Fibroblast of peridontal ligament (primary cell): ENCODE measurements around the gene SMAD3.
A peak's percentile ranks its signal among the peaks of the same experiment; 100 is the strongest.

ENCODE experiments used
- DNase-seq: peaks from one replicate; pipeline ENCODE4 v3.0.0-alpha.2; 2010; ENCODE audit errors: extremely low read depth

Gene SMAD3

GRCh38 chr15:67196672-67197363 lies 131.4 kb downstream of the SMAD3 start:
- peak; percentile 93 for DNase-seq

- peak; percentile 28 for DNase-seq
Observed at GRCh38 chr15:67197364-67197695, 131.9 kb downstream of the SMAD3 start.

- DNase-seq = no peak
Observed at GRCh38 chr15:67198157-67198754, 132.9 kb downstream of the SMAD3 start.

- DNase-seq = peak; percentile 55
Observed at GRCh38 chr15:67199391-67199790, 134.0 kb downstream of the SMAD3 start.

- DNase-seq = peak; percentile 81
Observed at GRCh38 chr15:67199881-67200763, 134.7 kb downstream of the SMAD3 start.

- no peak for DNase-seq
Observed at GRCh38 chr15:67201136-67201535, 135.7 kb downstream of the SMAD3 start.

- DNase-seq = no peak
Observed at GRCh38 chr15:67202091-67202490, 136.7 kb downstream of the SMAD3 start.

- no peak for DNase-seq
Observed at GRCh38 chr15:67202991-67203390, 137.6 kb downstream of the SMAD3 start.

- DNase-seq = no peak
Observed at GRCh38 chr15:67207555-67208207, 142.3 kb downstream of the SMAD3 start.

GRCh38 chr15:67208396-67208795 lies 143.0 kb downstream of the SMAD3 start:
- no peak for DNase-seq

GRCh38 chr15:67210555-67211168 lies 145.3 kb downstream of the SMAD3 start:
- DNase-seq = no peak

GRCh38 chr15:67212684-67213367 lies 147.4 kb downstream of the SMAD3 start:
- no peak for DNase-seq

GRCh38 chr15:67215102-67215501 lies 149.7 kb downstream of the SMAD3 start:
- DNase-seq = no peak

GRCh38 chr15:67216859-67217258 lies 151.5 kb downstream of the SMAD3 start:
- no peak for DNase-seq

GRCh38 chr15:67218428-67218827 lies 153.0 kb downstream of the SMAD3 start:
- DNase-seq = no peak

GRCh38 chr15:67219288-67219687 lies 153.9 kb downstream of the SMAD3 start:
- no peak for DNase-seq

GRCh38 chr15:67224889-67225288 lies 159.5 kb downstream of the SMAD3 start:
- no peak for DNase-seq

- peak; percentile 84 for DNase-seq
Observed at GRCh38 chr15:67225336-67225735, 159.9 kb downstream of the SMAD3 start.

GRCh38 chr15:67227431-67227830 lies 162.0 kb downstream of the SMAD3 start:
- no peak for DNase-seq

- DNase-seq = no peak
Observed at GRCh38 chr15:67227846-67228245, 162.4 kb downstream of the SMAD3 start.

- DNase-seq = no peak
Observed at GRCh38 chr15:67228286-67228685, 162.9 kb downstream of the SMAD3 start.
